Smooth muscle cell (in vitro differentiated cells): ENCODE results near the gene NFATC1. TPM values are rescaled to one million over a fixed set of nuclear protein-coding genes. Genes with fewer than 3 reads are reported as not detected.
A peak's percentile ranks its signal among the peaks of the same experiment; 100 is the strongest.

Source experiments
- DNase-seq: peaks from one replicate; lab custom pipeline; 2025; ENCODE audit not compliant: unreplicated experiment; lab: John Stamatoyannopoulos, UW
- H2AFZ ChIP-seq: fragments of 200-600 bp; sonication (generic); 2 replicates; pipeline ENCODE4 v1.6.0; 2016; ENCODE audit warnings: antibody characterized with exemption, low read depth, mild to moderate bottlenecking
- H3F3A ChIP-seq: fragments of 200-600 bp; sonication (generic); 2 replicates; pipeline ENCODE4 v1.6.0; 2017; ENCODE audit warnings: antibody characterized with exemption, low read depth
- H3K27ac ChIP-seq: fragments of 200-600 bp; sonication (generic); 2 replicates; pipeline ENCODE4 v1.5.1; 2016; ENCODE audit warnings: low read depth, mild to moderate bottlenecking
- H3K27me3 ChIP-seq: fragments of 200-600 bp; sonication (generic); 2 replicates; pipeline ENCODE4 v1.6.1; 2016; ENCODE audit warnings: low read depth, mild to moderate bottlenecking
- H3K36me3 ChIP-seq: fragments of 200-600 bp; sonication (generic); 2 replicates; pipeline ENCODE4 v1.5.1; 2016; ENCODE audit warnings: low read depth
- H3K4me1 ChIP-seq: fragments of 200-600 bp; sonication (generic); 2 replicates; pipeline ENCODE4 v1.5.1; 2016; ENCODE audit warnings: low read depth
- H3K4me2 ChIP-seq: fragments of 200-600 bp; sonication (generic); 2 replicates; pipeline ENCODE4 v1.6.0; 2016; ENCODE audit warnings: mild to moderate bottlenecking
- H3K4me3 ChIP-seq: fragments of 200-600 bp; sonication (generic); 2 replicates; pipeline ENCODE4 v1.5.1; 2016; ENCODE audit warnings: mild to moderate bottlenecking
- H3K79me2 ChIP-seq: fragments of 200-600 bp; sonication (generic); 2 replicates; pipeline ENCODE4 v1.6.0; 2016; ENCODE audit warnings: low read depth, mild to moderate bottlenecking
- H3K9ac ChIP-seq: fragments of 200-600 bp; sonication (generic); 2 replicates; pipeline ENCODE4 v1.6.0; 2016; ENCODE audit warnings: low read depth
- H3K9me3 ChIP-seq: fragments of 200-600 bp; sonication (generic); replicated peaks from 2 replicates; pipeline ENCODE4 v1.5.1; 2016; ENCODE audit warnings: low read depth
- H4K20me1 ChIP-seq: fragments of 200-600 bp; sonication (generic); 2 replicates; pipeline ENCODE4 v1.6.0; 2016; ENCODE audit warnings: low read depth
- CTCF ChIP-seq: fragments of 200-600 bp; sonication (generic); IDR thresholded peaks from 2 replicates; pipeline ENCODE4 v1.5.1; 2017; ENCODE audit warnings: borderline replicate concordance, mild to moderate bottlenecking, antibody characterized with exemption; ENCODE audit not compliant: insufficient read depth, poor library complexity, severe bottlenecking
- whole genome bisulfite sequencing: methylation state at CpG from one replicate; pipeline ENCODE4 v1.1.7; 2016; ENCODE audit warnings: low lambda C conversion rate; 5-methylcytosine and 5-hydroxymethylcytosine counted together
- polyA plus RNA-seq: library from polyadenylated mRNA; unstranded; fragments of >200 nt; fragmentation: Nextera tagmentation; extraction: Ambion mirVana; gene quantifications from 2 replicates; pipeline ENCODE4 v1.2.1, GENCODE V29; 2016
- total RNA-seq: library from RNA; depleted of rRNA; stranded (reverse); fragments of >200 nt; gene quantifications from 2 replicates; pipeline ENCODE4 v1.2.3, GENCODE V29; 2014

The NFATC1 gene
- total and polyA plus RNA-seq, 2 experiments from 2014 or later: 13.1 to 19.2 TPM

DNA sequence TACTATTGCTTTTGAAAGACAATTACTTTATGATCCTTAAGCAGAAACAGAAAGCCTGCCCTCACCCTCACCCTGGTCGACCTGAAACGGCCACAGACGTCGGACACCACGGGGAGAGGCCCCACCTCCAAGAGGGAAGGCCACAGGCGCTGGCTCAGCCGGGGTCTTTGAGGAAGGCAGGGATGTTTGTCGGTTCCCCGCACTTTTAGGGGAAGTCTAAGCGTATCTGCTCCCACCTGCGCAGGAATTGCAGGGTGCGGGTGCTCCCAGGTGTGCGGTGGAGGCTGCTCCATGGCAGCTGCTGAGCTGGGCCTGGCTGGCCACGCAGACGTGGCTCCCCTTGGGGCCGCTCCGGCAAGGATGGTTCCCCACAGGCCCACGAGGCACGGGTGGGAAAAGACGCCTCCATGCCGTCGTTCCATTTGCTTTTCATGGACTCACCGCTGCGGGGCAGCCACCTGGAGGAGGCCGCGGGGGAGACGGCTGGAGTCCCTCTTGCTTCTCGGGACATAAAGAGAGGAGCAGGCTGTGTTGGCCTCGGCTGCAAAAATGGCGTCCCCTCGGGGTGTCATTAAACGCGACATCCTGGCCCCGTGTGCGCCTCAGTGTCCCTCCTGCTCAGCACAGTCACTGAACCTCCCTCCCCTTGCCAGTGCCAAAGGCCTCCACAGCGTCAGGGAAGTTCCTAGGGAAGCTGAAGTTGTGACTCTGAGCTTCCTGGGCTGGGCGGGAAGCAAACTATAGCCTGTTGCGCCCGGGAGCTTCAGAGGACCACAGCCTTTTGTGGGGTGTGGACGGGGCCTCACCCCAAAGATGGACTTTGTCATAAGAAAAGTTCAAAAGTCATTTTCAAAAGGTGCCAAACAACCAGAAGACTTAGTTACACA, 63.4 kb downstream of the NFATC1 start:
- no peaks in the 10 kb centered on the region for H3K27me3 ChIP-seq
- H3K4me3 ChIP-seq: no peak overlapping the region
- peak overlapping the region; percentile 70 for H3K4me2 ChIP-seq
- H3K27ac ChIP-seq: peak overlapping the region; percentile 94
- no peak for TF ChIP-seq CTCF
- peaks cover 5% of the 10 kb centered on the region for H3F3A ChIP-seq
- WGBS: 89% methylated on average over 40 of the region's 40 CpGs
- no peak for DNase-seq
- H3K9me3 ChIP-seq: no peaks in the 10 kb centered on the region
- no peaks in the 10 kb centered on the region for H4K20me1 ChIP-seq
- H3K9ac ChIP-seq: peak overlapping the region; percentile 63
- H3K79me2 ChIP-seq: no peaks in the 10 kb centered on the region
- H3K4me1 ChIP-seq: no peaks in the 10 kb centered on the region
- H2AFZ ChIP-seq: no peak overlapping the region
- H3K36me3 ChIP-seq: no peaks in the 10 kb centered on the region

DNA sequence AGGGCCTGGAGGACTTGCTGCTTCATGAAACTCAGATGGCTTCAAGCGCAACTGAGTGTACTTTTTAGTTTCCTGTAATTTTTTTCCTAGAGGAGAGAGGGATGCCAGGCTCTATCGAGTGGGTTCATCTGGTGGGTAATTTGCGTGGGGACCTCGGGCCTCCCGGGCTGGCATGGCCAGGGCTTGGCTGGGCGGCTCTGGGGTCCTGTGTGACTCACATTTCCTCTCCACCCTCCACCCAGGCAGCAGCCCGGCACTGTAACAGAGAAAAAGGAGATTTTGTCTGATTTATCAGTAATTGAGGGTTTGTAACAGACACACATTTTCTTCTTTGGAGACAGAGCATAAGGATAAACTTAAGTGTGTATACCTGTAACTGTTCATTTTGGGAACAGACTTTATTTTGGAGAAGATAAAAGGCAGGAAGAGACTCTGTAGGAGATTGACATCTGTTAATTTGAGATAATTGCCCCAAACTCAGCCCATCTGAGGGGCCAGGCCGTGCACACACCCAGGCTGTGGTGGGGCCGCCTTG, 64.3 kb downstream of the NFATC1 start:
- H3K36me3 ChIP-seq: no peaks in the 10 kb centered on the region
- WGBS: 19% methylated on average over 9 of the region's 9 CpGs
- no peaks in the 10 kb centered on the region for H3K4me1 ChIP-seq
- peak overlapping the region; percentile 94 for H3K27ac ChIP-seq
- H3K4me2 ChIP-seq: peak overlapping the region; percentile 52
- H3K9me3 ChIP-seq: no peaks in the 10 kb centered on the region
- no peaks in the 10 kb centered on the region for H4K20me1 ChIP-seq
- no peak overlapping the region for H3K4me3 ChIP-seq
- DNase-seq: no peak
- H3K9ac ChIP-seq: peak overlapping the region; percentile 13
- H3K27me3 ChIP-seq: no peaks in the 10 kb centered on the region
- TF ChIP-seq CTCF: no peak
- H2AFZ ChIP-seq: no peak overlapping the region
- peaks cover 5% of the 10 kb centered on the region for H3F3A ChIP-seq
- H3K79me2 ChIP-seq: no peaks in the 10 kb centered on the region

- peaks cover 4% of the 10 kb centered on the region for H3K4me1 ChIP-seq
- no peaks in the 10 kb centered on the region for H3K27me3 ChIP-seq
- peak overlapping the region; percentile 13 for H3K9ac ChIP-seq
- H4K20me1 ChIP-seq: no peaks in the 10 kb centered on the region
- H3K9me3 ChIP-seq: no peaks in the 10 kb centered on the region
- H3K36me3 ChIP-seq: no peaks in the 10 kb centered on the region
- no peak overlapping the region for H2AFZ ChIP-seq
- H3K27ac ChIP-seq: peak overlapping the region; percentile 94
- TF ChIP-seq CTCF: no peak
- WGBS: 83% methylated on average over 31 of the region's 31 CpGs
- H3K4me3 ChIP-seq: no peak overlapping the region
- H3F3A ChIP-seq: peaks cover 5% of the 10 kb centered on the region
- no peaks in the 10 kb centered on the region for H3K79me2 ChIP-seq
- no peak for DNase-seq
- H3K4me2 ChIP-seq: peak overlapping the region; percentile 52
These were observed 65.0 kb downstream of the NFATC1 start for GRCh38 chr18:79460481-79461300.
